ENCODE data around the gene AOC2. TPM values are rescaled to one million over a fixed set of nuclear protein-coding genes. Genes with fewer than 3 reads are reported as not detected.

AOC2 gene
- total and polyA plus RNA-seq, 2 of the 13 experiments (the other 11 are each of a cell fraction or from before 2014, with no cell fraction given): 1.2 to 3.3 TPM

- TF ChIP-seq TSC22D2 (CRISPR knock-in tag; IDR thresholded peaks at IDR 0.05; ENCODE audit: borderline replicate concordance) (peak; percentile 63; the same call in 1 of the 2 replicates), AFF4 (CRISPR knock-in tag; IDR thresholded peaks at IDR 0.05) (no peak), ZBTB39 (CRISPR knock-in tag; IDR thresholded peaks at IDR 0.05) (no peak), ZNF652 (CRISPR knock-in tag; IDR thresholded peaks at IDR 0.05; ENCODE audit: borderline replicate concordance, low read depth) (no peak), ZSCAN25 (CRISPR knock-in tag; IDR thresholded peaks at IDR 0.05) (no peak), ARNTL (CRISPR knock-in tag; IDR thresholded peaks at IDR 0.05) (no peak), ISL2 (CRISPR knock-in tag; IDR thresholded peaks at IDR 0.05) (0 out of 2 replicates have a peak, but pooled peaks have one; percentile 21), ZFP37 (CRISPR knock-in tag; IDR thresholded peaks at IDR 0.05; ENCODE audit: borderline replicate concordance) (no peak), SIX4 (CRISPR knock-in tag; IDR thresholded peaks at IDR 0.05) (no peak), MED8 (CRISPR knock-in tag; IDR thresholded peaks at IDR 0.05; ENCODE audit: insufficient replicate concordance) (no peak), POLR2AphosphoS5 (IDR thresholded peaks at IDR 0.05; ENCODE audit: low read depth, low read length) (no peak), ZNF574 (CRISPR knock-in tag; IDR thresholded peaks at IDR 0.05) (no peak), ZNF367 (CRISPR knock-in tag; IDR thresholded peaks at IDR 0.05; ENCODE audit: borderline replicate concordance) (no peak), ZNF264 (CRISPR knock-in tag; IDR thresholded peaks at IDR 0.05) (no peak), FIP1L1 (IDR thresholded peaks at IDR 0.05; ENCODE audit: borderline replicate concordance, insufficient read depth, low read depth, low read length) (no peak), NR2F2 (IDR thresholded peaks at IDR 0.05; ENCODE audit: borderline replicate concordance, low read depth) (peak; percentile 20; the same call in 1 of the 2 replicates), PAF1 (CRISPR knock-in tag; IDR thresholded peaks at IDR 0.05) (no peak), DR1 (CRISPR knock-in tag; IDR thresholded peaks at IDR 0.05) (no peak), ARHGAP35 (CRISPR knock-in tag; IDR thresholded peaks at IDR 0.05; ENCODE audit: borderline replicate concordance) (no peak), CERS6 (CRISPR knock-in tag; IDR thresholded peaks at IDR 0.05) (no peak), FOXA3 (CRISPR knock-in tag; IDR thresholded peaks at IDR 0.05) (no peak)
Measured at GRCh38 chr17:42843358-42843934, 934 bp upstream of the AOC2 start (continued).

All from HepG2 (cell line).